Effector memory CD8-positive, alpha-beta T cell (primary cell): ENCODE results near the gene RNF182.

ENCODE experiments used
- ATAC-seq: fragments of 150-1000 bp; cut with Tn5 transposase; replicated peaks from 2 replicates; pipeline ENCODE4 v1.10.0; 2021; ENCODE audit warnings: mild to moderate bottlenecking, moderate library complexity
- DNase-seq, 3 experiments: peaks; one replicate each; pipeline ENCODE4 v3.0.0; 2021
- H3K27ac Mint-ChIP-seq, 2 donors: one replicate each; pipeline ENCODE4 v1.8.0; 2022; ENCODE audit warnings: mild to moderate bottlenecking in 2 of 2, mixed read lengths in 2 of 2, moderate library complexity in 2 of 2
- H3K27me3 Mint-ChIP-seq, 2 donors: one replicate each; pipeline ENCODE4 v1.8.0; 2022; ENCODE audit warnings: mixed read lengths in 2 of 2
- H3K36me3 Mint-ChIP-seq: one replicate; pipeline ENCODE4 v1.8.0; 2022; ENCODE audit warnings: mild to moderate bottlenecking, moderate library complexity, mixed read lengths; ENCODE audit not compliant: insufficient read depth
- H3K4me1 Mint-ChIP-seq, 2 donors: one replicate each; pipeline ENCODE4 v1.8.0; 2022; ENCODE audit warnings: low read depth in 2 of 2, mixed read lengths in 2 of 2
- H3K4me3 Mint-ChIP-seq, 2 donors: one replicate each; pipeline ENCODE4 v1.8.0; 2022; ENCODE audit warnings: mild to moderate bottlenecking in 2 of 2, mixed read lengths in 2 of 2, moderate library complexity in 2 of 2
- H3K9me3 Mint-ChIP-seq, 2 donors: one replicate each; pipeline ENCODE4 v1.8.0; 2022; ENCODE audit warnings: mixed read lengths in 2 of 2

The RNF182 gene

DNA sequence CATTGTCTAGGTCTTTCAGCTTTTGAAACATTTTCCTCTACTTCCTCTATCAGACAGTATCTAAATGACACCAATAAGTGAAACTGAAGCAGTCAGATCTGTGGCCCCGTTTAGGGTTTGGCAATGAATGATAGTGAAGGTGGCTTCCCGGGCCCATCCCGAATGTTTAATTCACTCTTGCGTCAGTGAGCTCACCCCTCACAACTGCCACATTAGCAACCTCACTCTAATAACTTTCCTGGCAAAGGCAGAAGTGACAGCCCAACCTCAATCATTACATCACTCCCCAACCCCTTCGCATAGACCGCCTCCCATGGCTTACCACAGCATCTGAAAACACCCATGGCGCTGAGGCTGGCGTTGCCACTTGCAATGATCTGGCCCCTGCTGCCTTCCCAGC lies 100.4 kb downstream of the RNF182 start:
- H3K27ac Mint-ChIP-seq = no peak overlapping the region
- ATAC-seq (peak; percentile 32), DNase-seq (no peak)
- H3K27me3 Mint-ChIP-seq = peaks cover 49 to 75% of the 10 kb centered on the region in 2 donors
- H3K9me3 Mint-ChIP-seq = no peaks in the 10 kb centered on the region
- peaks cover 4% of the 10 kb centered on the region for H3K36me3 Mint-ChIP-seq
- no peak overlapping the region for H3K4me3 Mint-ChIP-seq
- peaks cover 0 to 5% of the 10 kb centered on the region in 2 donors for H3K4me1 Mint-ChIP-seq

DNA sequence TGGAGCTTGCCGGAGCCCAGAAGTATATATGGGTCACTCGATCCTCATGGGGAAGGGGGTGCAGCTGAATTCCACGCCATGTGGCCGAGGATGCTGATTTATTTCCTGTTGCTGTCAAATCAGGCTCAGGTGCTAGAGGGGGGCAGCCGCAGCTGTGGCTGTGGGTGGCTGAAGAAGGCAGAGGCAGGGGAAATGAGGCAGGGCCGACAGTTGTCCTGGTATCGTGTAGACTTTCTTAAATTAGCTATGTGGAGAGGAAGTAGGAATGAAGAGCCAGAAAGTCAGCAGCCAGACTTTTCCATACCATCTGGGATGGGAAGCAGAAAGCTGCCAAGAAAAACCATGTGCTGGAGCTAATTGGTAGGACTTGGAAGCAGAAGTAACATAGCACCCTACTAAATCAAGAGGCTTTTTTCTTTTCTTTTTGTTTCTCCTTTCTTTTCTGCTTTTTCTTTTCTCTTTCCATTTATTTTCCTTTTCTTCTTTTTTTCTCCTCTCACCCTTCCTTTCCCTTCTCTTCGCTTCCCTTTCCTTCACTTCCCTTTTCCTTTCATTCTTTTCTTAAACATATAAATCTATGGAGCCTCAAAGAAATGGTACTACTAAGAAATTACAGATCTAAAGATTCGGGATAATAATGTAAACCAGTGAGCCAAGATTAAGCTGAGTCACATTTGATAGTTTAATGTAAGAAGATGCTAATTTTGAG lies 102.2 kb downstream of the RNF182 start:
- peaks cover 0 to 5% of the 10 kb centered on the region in 2 donors for H3K4me1 Mint-ChIP-seq
- DNase-seq = no peak
- ATAC-seq = no peak
- H3K4me3 Mint-ChIP-seq = no peak overlapping the region
- no peaks in the 10 kb centered on the region for H3K9me3 Mint-ChIP-seq
- no peak overlapping the region for H3K27ac Mint-ChIP-seq
- H3K27me3 Mint-ChIP-seq = peaks cover 64 to 87% of the 10 kb centered on the region in 2 donors
- H3K36me3 Mint-ChIP-seq = peaks cover 4% of the 10 kb centered on the region

DNA sequence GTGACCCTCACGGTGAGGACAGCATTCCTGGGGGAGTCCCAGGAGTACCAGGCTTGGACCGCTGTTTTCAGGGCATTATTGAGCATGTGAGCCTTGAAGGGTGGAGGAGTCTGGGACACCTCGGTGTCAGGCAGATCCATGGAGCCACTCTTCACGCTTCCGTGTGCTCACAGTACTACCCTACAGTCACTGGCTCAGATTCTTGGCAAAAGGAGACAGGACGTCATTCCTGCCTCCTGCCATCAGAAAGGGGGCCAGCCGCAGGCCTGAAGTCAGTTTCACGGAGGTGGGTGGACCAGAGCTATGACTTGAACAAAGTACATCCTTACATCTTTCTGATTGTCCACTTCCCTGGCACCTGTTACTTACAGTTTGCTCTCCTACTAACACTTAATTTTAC lies 103.9 kb downstream of the RNF182 start:
- DNase-seq (no peak), ATAC-seq (no peak)
- Mint-ChIP-seq H3K36me3 (no peaks in the 10 kb centered on the region), H3K9me3 (no peaks in the 10 kb centered on the region), H3K27me3 (peaks cover 67 to 82% of the 10 kb centered on the region in 2 donors), H3K4me1 (peaks cover 0 to 5% of the 10 kb centered on the region in 2 donors), H3K27ac (no peak overlapping the region), H3K4me3 (no peak overlapping the region)

DNA sequence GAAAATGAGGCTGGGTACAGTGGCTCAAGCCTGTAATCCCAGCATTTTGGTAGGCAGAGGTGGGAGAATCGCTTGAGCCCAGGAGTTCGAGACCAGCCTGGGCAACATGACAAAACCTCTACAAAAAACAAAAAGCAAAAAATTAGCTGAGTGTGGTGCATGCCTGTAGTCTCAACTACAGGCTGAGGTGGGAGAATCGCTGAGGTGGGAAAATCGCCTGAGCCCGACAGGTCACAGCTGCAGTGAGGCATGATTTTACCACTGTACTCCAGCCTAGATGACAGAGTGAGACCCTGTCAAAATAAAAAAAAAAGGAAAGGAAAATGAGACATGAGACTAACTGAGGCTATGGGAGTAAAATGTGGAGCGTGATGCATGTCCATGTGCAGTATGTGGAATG lies 104.9 kb downstream of the RNF182 start:
- Mint-ChIP-seq H3K4me1 (peaks cover 0 to 5% of the 10 kb centered on the region in 2 donors), H3K36me3 (no peaks in the 10 kb centered on the region), H3K27ac (no peak overlapping the region), H3K4me3 (no peak overlapping the region), H3K27me3 (peaks cover 71 to 82% of the 10 kb centered on the region in 2 donors), H3K9me3 (no peaks in the 10 kb centered on the region)
- ATAC-seq (no peak), DNase-seq (no peak)
